Right lobe of liver (tissue), 6 donors: ENCODE results near the gene AAK1. TPM values are rescaled to one million over a fixed set of nuclear protein-coding genes. Genes with fewer than 3 reads are reported as not detected.
"Not testable (repeated sequence)": the region's sequence is repeated elsewhere in the genome, so short reads cannot be mapped to it uniquely, and the experiment has no call there.

Experiments
- ATAC-seq, 4 donors: fragments of 200-7000 bp; cut with Tn5 transposase; one replicate each; pipeline ENCODE4 v1.9.1; 2020; ENCODE audit warnings: mild to moderate bottlenecking in 4 of 4, moderate library complexity in 4 of 4
- DNase-seq, 3 donors: peaks; one replicate each; pipeline ENCODE4 v3.0.0-alpha.2; 2020
- H3K27ac ChIP-seq, 3 donors: fragments of 200-600 bp; one replicate each; pipeline ENCODE4 v1.8.0; 2022
- H3K27me3 ChIP-seq, 2 donors: fragments of 200-600 bp; one replicate each; pipeline ENCODE4 v1.8.0; 2022
- H3K36me3 ChIP-seq, 4 donors: fragments of 200-600 bp; sonication (generic) in 1 of 4; one replicate each; pipeline versions ENCODE4 v1.5.1 to v1.8.0; 2017 to 2022; ENCODE audit warnings: control low read depth in 1 of 4
- H3K4me1 ChIP-seq, 4 donors: fragments of 200-600 bp; sonication (generic) in 1 of 4; one replicate each; pipeline versions ENCODE4 v1.5.1 to v1.8.0; 2017 to 2022; ENCODE audit warnings: control low read depth in 1 of 4
- H3K4me3 ChIP-seq, 3 donors: fragments of 200-600 bp; one replicate each; pipeline ENCODE4 v1.8.0; 2022
- H3K9me3 ChIP-seq, 4 donors: fragments of 200-600 bp; sonication (generic) in 1 of 4; one replicate each; pipeline versions ENCODE4 v1.5.1 to v1.8.0; 2017 to 2022; ENCODE audit warnings: control low read depth in 1 of 4
- POLR2A ChIP-seq: fragments of 450-650 bp; IDR thresholded peaks from one replicate; pipeline ENCODE4 v1.6.1; 2017; ENCODE audit warnings: antibody characterized with exemption, mild to moderate bottlenecking
- WGBS: methylation state at CpG from one replicate; pipeline ENCODE4 v1.1.6; 2018; ENCODE audit warnings: low coverage, low lambda C conversion rate; ENCODE audit not compliant: insufficient coverage; ENCODE audit errors: missing lambda C conversion rate; 5-methylcytosine and 5-hydroxymethylcytosine counted together
- intact Hi-C, 2 donors: fragments of 100-400 bp; cut with DNase I; formaldehyde crosslinking; loops; one replicate each; pipeline versions ENCODE4 v1.11.2 to v1.14.1; 2022
- total RNA-seq, 6 experiments: library from RNA; depleted of rRNA in 2 of 6; stranded (reverse); fragments of >200 nt in 2 of 6; fragmentation: NEBNext Ultra II Directional in 3 of 6; extraction: Animal tissue kit (Norgen Biotek cat#: 25700) in 3 of 6; gene quantifications; one replicate each; pipeline versions ENCODE4 v1.1.0 to v1.2.4, GENCODE V29; 2016 to 2023
- TF ChIP-seq, protein P1 (sequence below), 4 donors: fragments of 200-600 bp in 3 of 4; fragments of 450-650 bp in 1 of 4; IDR thresholded peaks; one replicate each; pipeline versions ENCODE4 v1.5.1 to v1.8.0; 2016 to 2022; ENCODE audit warnings: antibody characterized with exemption in 4 of 4, mild to moderate bottlenecking in 2 of 4
- donor health status: DM: no; HTN: yes; CAD: no.
- donor health status: DM: no; HTN: no; CAD: no.
- donor health status: DM: no; HTN: no; CAD: no.
- donor health status: DM: no; HTN: yes; CAD: no.
- donor health status: DM: no; HTN: yes; CAD: no.

Gene AAK1
- total RNA-seq, 6 experiments from 2014 or later: 12.7 to 30.5 (median 20.5) TPM

GRCh38 chr2:69674316-69674670 is 30.8 kb upstream of the AAK1 start:
- H3K9me3 ChIP-seq: no peaks in the 10 kb centered on the region

GRCh38 chr2:69673098-69673497 is 29.6 kb upstream of the AAK1 start:
- H3K36me3 ChIP-seq, H3K9me3 ChIP-seq, H3K4me3 ChIP-seq, DNase-seq, H3K4me1 ChIP-seq, ATAC-seq, intact Hi-C loops, H3K27ac ChIP-seq, H3K27me3 ChIP-seq: not testable (repeated sequence)
- WGBS: 95% methylated on average over 3 of the region's 3 CpGs

More at GRCh38 chr2:69674316-69674670, 30.8 kb upstream of the AAK1 start:
- no peak for TF ChIP-seq POLR2A
- TF ChIP-seq, protein P1, sequence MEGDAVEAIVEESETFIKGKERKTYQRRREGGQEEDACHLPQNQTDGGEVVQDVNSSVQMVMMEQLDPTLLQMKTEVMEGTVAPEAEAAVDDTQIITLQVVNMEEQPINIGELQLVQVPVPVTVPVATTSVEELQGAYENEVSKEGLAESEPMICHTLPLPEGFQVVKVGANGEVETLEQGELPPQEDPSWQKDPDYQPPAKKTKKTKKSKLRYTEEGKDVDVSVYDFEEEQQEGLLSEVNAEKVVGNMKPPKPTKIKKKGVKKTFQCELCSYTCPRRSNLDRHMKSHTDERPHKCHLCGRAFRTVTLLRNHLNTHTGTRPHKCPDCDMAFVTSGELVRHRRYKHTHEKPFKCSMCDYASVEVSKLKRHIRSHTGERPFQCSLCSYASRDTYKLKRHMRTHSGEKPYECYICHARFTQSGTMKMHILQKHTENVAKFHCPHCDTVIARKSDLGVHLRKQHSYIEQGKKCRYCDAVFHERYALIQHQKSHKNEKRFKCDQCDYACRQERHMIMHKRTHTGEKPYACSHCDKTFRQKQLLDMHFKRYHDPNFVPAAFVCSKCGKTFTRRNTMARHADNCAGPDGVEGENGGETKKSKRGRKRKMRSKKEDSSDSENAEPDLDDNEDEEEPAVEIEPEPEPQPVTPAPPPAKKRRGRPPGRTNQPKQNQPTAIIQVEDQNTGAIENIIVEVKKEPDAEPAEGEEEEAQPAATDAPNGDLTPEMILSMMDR (IDR thresholded peaks at IDR 0.05): no peak
- intact Hi-C loops: no loop called here
- ATAC-seq (peak; percentile 54 to 80 (median 66)), DNase-seq (no peak)
- Histone ChIP-seq H3K4me3 (no peak overlapping the region), H3K4me1 (peaks cover 0 to 10% (median 0%) of the 10 kb centered on the region in 4 donors), H3K27me3 (no peaks in the 10 kb centered on the region), H3K36me3 (no peaks in the 10 kb centered on the region), H3K27ac (peak overlapping the region; percentile 5 to 69 (median 20))
- WGBS: 24% methylated on average over 2 of the region's 2 CpGs

- TF ChIP-seq, protein P1 (IDR thresholded peaks at IDR 0.05): no peak
- no peak for TF ChIP-seq POLR2A
- WGBS: 100% methylated on average over 2 of the region's 2 CpGs
- no peak overlapping the region for H3K27ac ChIP-seq
- no peaks in the 10 kb centered on the region for H3K36me3 ChIP-seq
- DNase-seq (no peak), ATAC-seq (no peak)
- intact Hi-C loops: no loop called here
- H3K4me1 ChIP-seq: peaks cover 0 to 10% (median 0%) of the 10 kb centered on the region in 4 donors
- no peak overlapping the region for H3K4me3 ChIP-seq
- H3K9me3 ChIP-seq: no peaks in the 10 kb centered on the region
- no peaks in the 10 kb centered on the region for H3K27me3 ChIP-seq
These were observed 26.1 kb upstream of the AAK1 start for GRCh38 chr2:69669666-69670065.

- Histone ChIP-seq H3K4me3 (no peak overlapping the region), H3K27me3 (no peaks in the 10 kb centered on the region), H3K27ac (no peak overlapping the region), H3K9me3 (no peaks in the 10 kb centered on the region), H3K36me3 (no peaks in the 10 kb centered on the region), H3K4me1 (no peaks in the 10 kb centered on the region)
- ATAC-seq (no peak), DNase-seq (no peak)
- TF ChIP-seq, protein P1 (IDR thresholded peaks at IDR 0.05): no peak
- no peak for TF ChIP-seq POLR2A
- WGBS: 76% methylated on average over 5 of the region's 5 CpGs
- intact Hi-C loops: no loop called here
These were observed 25.1 kb upstream of the AAK1 start for GRCh38 chr2:69668598-69668997.

DNA sequence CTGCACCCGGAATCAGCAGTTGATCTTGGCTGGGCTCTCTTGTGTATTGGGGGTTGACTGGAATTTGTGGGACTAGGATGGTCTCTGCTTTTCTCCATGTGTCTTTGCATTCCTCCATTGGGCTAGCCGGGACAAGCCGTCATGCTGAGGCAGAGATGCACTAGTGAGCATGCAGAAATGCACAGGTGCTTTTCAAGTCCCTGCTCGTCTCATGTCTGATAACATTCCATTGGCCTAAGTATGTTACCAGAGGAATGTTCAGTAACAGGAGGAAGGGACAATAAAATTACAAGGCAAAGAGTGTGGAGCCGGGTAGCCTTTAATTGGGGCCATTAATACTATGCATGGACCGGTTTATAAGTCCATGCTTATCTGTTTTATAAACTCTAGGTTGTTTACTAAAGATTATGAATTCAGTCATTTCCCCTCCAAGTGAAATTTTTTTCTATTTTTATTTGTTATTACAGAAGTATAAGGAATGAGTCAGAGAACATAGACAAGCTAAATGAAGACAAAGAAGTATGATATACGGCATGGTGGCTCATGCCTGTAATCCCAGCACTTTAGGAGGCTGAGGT is 24.4 kb upstream of the AAK1 start:
- H3K36me3 ChIP-seq: no peaks in the 10 kb centered on the region
- no peak overlapping the region for H3K4me3 ChIP-seq
- no peak overlapping the region for H3K27ac ChIP-seq
- H3K27me3 ChIP-seq: no peaks in the 10 kb centered on the region
- intact Hi-C loops: no loop called here
- TF ChIP-seq, protein P1 (IDR thresholded peaks at IDR 0.05): no peak
- TF ChIP-seq POLR2A: no peak
- H3K9me3 ChIP-seq: no peaks in the 10 kb centered on the region
- no peaks in the 10 kb centered on the region for H3K4me1 ChIP-seq
- ATAC-seq (no peak), DNase-seq (no peak)
- WGBS: 73% methylated on average over 5 of the region's 7 CpGs
